ENCODE data around the gene DFFB. TPM values are rescaled to one million over a fixed set of nuclear protein-coding genes. Genes with fewer than 3 reads are reported as not detected.

Gene DFFB
- total and polyA plus RNA-seq, 7 donors = 1.1 to 2.4 (median 1.9) TPM

- peaks cover 11 to 96% of the 10 kb centered on the region in 2 donors for H3K36me3 ChIP-seq (ENCODE audit: insufficient read depth in 1 of 2, low read depth in 1 of 2)
- H3K27ac ChIP-seq = no peak overlapping the region
- no peaks in the 10 kb centered on the region for H3K27me3 ChIP-seq (ENCODE audit: insufficient read depth in 3 of 3, low read length in 2 of 3)
- TF ChIP-seq CTCF (IDR thresholded peaks at IDR 0.05) = no peak
- WGBS, 3 donors = 66 to 75% (median 74%) methylated on average over 6 of the region's 6 CpGs
- H3K4me1 ChIP-seq = no peaks in the 10 kb centered on the region
- DNase-seq (no peak), ATAC-seq (no peak)
- no peak overlapping the region for H3K4me3 ChIP-seq
- intact Hi-C loops (cut with DNase I) = no loop called here
- no peaks in the 10 kb centered on the region for H3K9me3 ChIP-seq
These were observed 10.2 kb upstream of the DFFB start for GRCh38 chr1:3847081-3847480.

- Histone ChIP-seq H3K4me3 (no peak overlapping the region), H3K27me3 (ENCODE audit: insufficient read depth in 3 of 3, low read length in 2 of 3) (no peaks in the 10 kb centered on the region), H3K27ac (no peak overlapping the region), H3K4me1 (peaks cover 8% of the 10 kb centered on the region), H3K9me3 (no peaks in the 10 kb centered on the region), H3K36me3 (ENCODE audit: insufficient read depth in 1 of 2, low read depth in 1 of 2) (peaks cover 6 to 58% of the 10 kb centered on the region in 2 donors)
- intact Hi-C loops (cut with DNase I) = no loop called here
- DNase-seq (no peak), ATAC-seq (no peak)
- TF ChIP-seq CTCF (IDR thresholded peaks at IDR 0.05) = no peak
- 81 to 85% (median 84%) methylated on average over 12 of the region's 12 CpGs for WGBS, 3 donors
These were observed 6.4 kb upstream of the DFFB start for GRCh38 chr1:3850857-3851256.

- ATAC-seq (no peak), DNase-seq (no peak)
- Histone ChIP-seq H3K4me3 (no peak overlapping the region), H3K27me3 (ENCODE audit: insufficient read depth in 3 of 3, low read length in 2 of 3) (no peaks in the 10 kb centered on the region), H3K4me1 (peaks cover 12% of the 10 kb centered on the region), H3K27ac (no peak overlapping the region), H3K36me3 (ENCODE audit: insufficient read depth in 1 of 2, low read depth in 1 of 2) (peaks cover 6 to 54% of the 10 kb centered on the region in 2 donors), H3K9me3 (no peaks in the 10 kb centered on the region)
- TF ChIP-seq CTCF (IDR thresholded peaks at IDR 0.05) = no peak
- 95 to 97% (median 95%) methylated on average over 6 of the region's 6 CpGs for WGBS, 3 donors
- intact Hi-C loops (cut with DNase I) = no loop called here
These were observed 6.0 kb upstream of the DFFB start for GRCh38 chr1:3851292-3851691.

- ATAC-seq (no peak), DNase-seq (no peak)
- peaks cover 5 to 46% of the 10 kb centered on the region in 2 donors for H3K36me3 ChIP-seq (ENCODE audit: insufficient read depth in 1 of 2, low read depth in 1 of 2)
- no peaks in the 10 kb centered on the region for H3K9me3 ChIP-seq
- H3K4me1 ChIP-seq = peaks cover 12% of the 10 kb centered on the region
- no peak overlapping the region for H3K27ac ChIP-seq
- 84 to 90% (median 86%) methylated on average over 12 of the region's 12 CpGs for WGBS, 3 donors
- no peaks in the 10 kb centered on the region for H3K27me3 ChIP-seq (ENCODE audit: insufficient read depth in 3 of 3, low read length in 2 of 3)
- TF ChIP-seq CTCF (IDR thresholded peaks at IDR 0.05) = no peak
- intact Hi-C loops (cut with DNase I) = no loop called here
- no peak overlapping the region for H3K4me3 ChIP-seq
These were observed 5.2 kb upstream of the DFFB start for GRCh38 chr1:3852091-3852490.

- H3K9me3 ChIP-seq = no peaks in the 10 kb centered on the region
- no peak for TF ChIP-seq CTCF (IDR thresholded peaks at IDR 0.05)
- DNase-seq (no peak), ATAC-seq (no peak)
- H3K27me3 ChIP-seq (ENCODE audit: insufficient read depth in 3 of 3, low read length in 2 of 3) = no peaks in the 10 kb centered on the region
- H3K27ac ChIP-seq = no peak overlapping the region
- intact Hi-C loops (cut with DNase I) = no loop called here
- peaks cover 3 to 38% of the 10 kb centered on the region in 2 donors for H3K36me3 ChIP-seq (ENCODE audit: insufficient read depth in 1 of 2, low read depth in 1 of 2)
- H3K4me3 ChIP-seq = no peak overlapping the region
- peaks cover 15% of the 10 kb centered on the region for H3K4me1 ChIP-seq
- 71 to 85% (median 84%) methylated on average over 15 of the region's 15 CpGs for WGBS, 3 donors
These were observed 4.4 kb upstream of the DFFB start for GRCh38 chr1:3852711-3853485.

All from psoas muscle (tissue), 8 donors.